ENCODE results near the gene SIAE.

DNA sequence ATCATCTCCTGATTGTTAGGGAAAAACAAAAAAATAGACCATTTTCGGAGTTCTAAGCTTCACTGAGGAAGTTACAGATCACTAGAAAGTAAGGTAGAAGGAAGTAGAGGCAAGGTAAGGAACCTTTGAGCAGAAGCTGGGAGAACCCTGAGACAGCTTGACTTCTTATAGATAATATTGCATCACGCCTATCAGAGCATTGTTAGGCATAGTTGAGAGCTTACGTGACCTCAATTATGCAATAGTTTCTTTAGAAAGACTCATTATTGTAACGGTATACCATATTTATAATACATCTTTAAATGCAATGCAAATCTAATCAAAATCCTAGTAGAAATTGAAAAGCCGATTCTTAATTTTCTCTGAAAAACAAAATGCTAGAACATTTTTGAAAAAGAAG is 46.0 kb downstream of the SIAE start:
- TF ChIP-seq, protein P1, sequence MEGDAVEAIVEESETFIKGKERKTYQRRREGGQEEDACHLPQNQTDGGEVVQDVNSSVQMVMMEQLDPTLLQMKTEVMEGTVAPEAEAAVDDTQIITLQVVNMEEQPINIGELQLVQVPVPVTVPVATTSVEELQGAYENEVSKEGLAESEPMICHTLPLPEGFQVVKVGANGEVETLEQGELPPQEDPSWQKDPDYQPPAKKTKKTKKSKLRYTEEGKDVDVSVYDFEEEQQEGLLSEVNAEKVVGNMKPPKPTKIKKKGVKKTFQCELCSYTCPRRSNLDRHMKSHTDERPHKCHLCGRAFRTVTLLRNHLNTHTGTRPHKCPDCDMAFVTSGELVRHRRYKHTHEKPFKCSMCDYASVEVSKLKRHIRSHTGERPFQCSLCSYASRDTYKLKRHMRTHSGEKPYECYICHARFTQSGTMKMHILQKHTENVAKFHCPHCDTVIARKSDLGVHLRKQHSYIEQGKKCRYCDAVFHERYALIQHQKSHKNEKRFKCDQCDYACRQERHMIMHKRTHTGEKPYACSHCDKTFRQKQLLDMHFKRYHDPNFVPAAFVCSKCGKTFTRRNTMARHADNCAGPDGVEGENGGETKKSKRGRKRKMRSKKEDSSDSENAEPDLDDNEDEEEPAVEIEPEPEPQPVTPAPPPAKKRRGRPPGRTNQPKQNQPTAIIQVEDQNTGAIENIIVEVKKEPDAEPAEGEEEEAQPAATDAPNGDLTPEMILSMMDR (IDR thresholded peaks at IDR 0.05; ENCODE audit: poor library complexity), result no peak
- TF ChIP-seq EZH2 (IDR thresholded peaks at IDR 0.05; ENCODE audit: borderline replicate concordance) (no peak), EZH2phosphoT487 (IDR thresholded peaks at IDR 0.05; ENCODE audit: low read depth, severe bottlenecking, unreplicated experiment) (no peak)

Data from hepatocyte (in vitro differentiated cells).